Kidney glomerular epithelial cell (primary cell): ENCODE results near the gene PARM1.

Experiments
- DNase-seq: peaks from one replicate; lab custom pipeline; 2025; lab: John Stamatoyannopoulos, UW

Gene PARM1

GRCh38 chr4:75087416-75087815, 154.5 kb downstream of the PARM1 start:
- no peak for DNase-seq

GRCh38 chr4:75087865-75088264, 154.9 kb downstream of the PARM1 start:
- no peak for DNase-seq

GRCh38 chr4:75089206-75089605, 156.3 kb downstream of the PARM1 start:
- DNase-seq = no peak

GRCh38 chr4:75099321-75099720, 166.4 kb downstream of the PARM1 start:
- DNase-seq = no peak
